MM.1S (cell line): ENCODE measurements around the gene PHACTR1.

Experiments used
- EZH2 ChIP-seq: fragments of 300-600 bp; sonication (generic); optimal IDR thresholded peaks from 2 replicates; pipeline ENCODE3; 2017; ENCODE audit warnings: low read depth, mild to moderate bottlenecking, antibody characterized with exemption, low read length, mixed read lengths
- EZH2phosphoT487 ChIP-seq: fragments of 300-600 bp; sonication (generic); IDR thresholded peaks from 2 replicates; pipeline ENCODE4 v1.6.1; 2018; ENCODE audit warnings: antibody characterized with exemption, low read length
- TF ChIP-seq, protein P1 (sequence below): fragments of 300-600 bp; sonication (generic); IDR thresholded peaks from 2 replicates; pipeline ENCODE4 v1.5.1; 2016; ENCODE audit warnings: antibody characterized with exemption, low read length, mixed read lengths

DNA sequence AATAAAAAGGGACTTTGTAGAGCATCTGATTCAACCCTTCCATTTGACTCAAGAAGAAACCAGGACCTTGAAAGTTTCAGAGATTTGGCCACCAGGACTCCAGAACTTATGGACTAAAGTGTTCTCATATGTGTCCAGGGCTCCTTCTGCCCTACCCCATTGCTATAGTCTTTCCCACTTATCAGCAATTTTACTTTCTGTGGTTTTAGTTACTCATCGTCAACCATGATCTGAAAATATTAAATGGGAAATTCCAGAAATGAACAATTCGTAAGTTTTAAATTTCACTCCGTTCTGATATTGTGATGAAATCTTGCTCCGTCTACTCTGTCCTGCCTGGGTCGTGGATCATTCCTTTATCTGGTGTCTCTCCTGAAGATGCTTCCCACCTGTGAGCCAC, 259.8 kb downstream of the PHACTR1 start:
- TF ChIP-seq, protein P1, sequence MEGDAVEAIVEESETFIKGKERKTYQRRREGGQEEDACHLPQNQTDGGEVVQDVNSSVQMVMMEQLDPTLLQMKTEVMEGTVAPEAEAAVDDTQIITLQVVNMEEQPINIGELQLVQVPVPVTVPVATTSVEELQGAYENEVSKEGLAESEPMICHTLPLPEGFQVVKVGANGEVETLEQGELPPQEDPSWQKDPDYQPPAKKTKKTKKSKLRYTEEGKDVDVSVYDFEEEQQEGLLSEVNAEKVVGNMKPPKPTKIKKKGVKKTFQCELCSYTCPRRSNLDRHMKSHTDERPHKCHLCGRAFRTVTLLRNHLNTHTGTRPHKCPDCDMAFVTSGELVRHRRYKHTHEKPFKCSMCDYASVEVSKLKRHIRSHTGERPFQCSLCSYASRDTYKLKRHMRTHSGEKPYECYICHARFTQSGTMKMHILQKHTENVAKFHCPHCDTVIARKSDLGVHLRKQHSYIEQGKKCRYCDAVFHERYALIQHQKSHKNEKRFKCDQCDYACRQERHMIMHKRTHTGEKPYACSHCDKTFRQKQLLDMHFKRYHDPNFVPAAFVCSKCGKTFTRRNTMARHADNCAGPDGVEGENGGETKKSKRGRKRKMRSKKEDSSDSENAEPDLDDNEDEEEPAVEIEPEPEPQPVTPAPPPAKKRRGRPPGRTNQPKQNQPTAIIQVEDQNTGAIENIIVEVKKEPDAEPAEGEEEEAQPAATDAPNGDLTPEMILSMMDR = no peak
- no peak for TF ChIP-seq EZH2
- TF ChIP-seq EZH2phosphoT487 = no peak
